HG02943 (cell line): ENCODE data around the gene MEP1B.
A peak's percentile ranks its signal among the peaks of the same experiment; 100 is the strongest.
"Not testable (repeated sequence)": the region's sequence is repeated elsewhere in the genome, so short reads cannot be mapped to it uniquely, and the experiment has no call there.

ENCODE experiments used
- ATAC-seq: cut with Tn5 transposase; IDR thresholded peaks from one replicate; pipeline ENCODE4 v1.9.1; 2021; ENCODE audit warnings: mild to moderate bottlenecking, low read depth, moderate library complexity; ENCODE audit not compliant: unreplicated experiment

MEP1B gene

DNA sequence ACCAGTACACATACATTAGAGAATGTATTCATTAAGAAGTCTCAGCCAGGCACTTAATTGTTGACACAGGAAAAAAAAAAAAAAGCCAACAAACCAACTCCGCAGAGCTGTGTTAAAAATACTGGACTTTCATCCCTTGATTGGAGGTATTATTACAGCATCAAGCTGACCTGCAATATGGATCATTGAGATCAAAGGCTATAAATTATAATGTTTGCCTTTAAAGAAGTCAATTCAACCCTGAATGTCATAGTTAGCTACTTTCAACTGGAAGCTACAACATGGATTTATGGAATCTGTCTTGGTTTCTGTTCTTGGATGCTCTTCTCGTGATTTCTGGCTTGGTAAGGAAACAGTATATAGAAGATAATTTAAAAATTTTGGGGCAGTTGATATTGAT lies at the start of gene MEP1B:
MEP1B (plus strand) TSS at position 250 of the 400 bp plus-strand sequence; CDS start at position 282, 32 bp downstream.
- ATAC-seq = no peak

DNA sequence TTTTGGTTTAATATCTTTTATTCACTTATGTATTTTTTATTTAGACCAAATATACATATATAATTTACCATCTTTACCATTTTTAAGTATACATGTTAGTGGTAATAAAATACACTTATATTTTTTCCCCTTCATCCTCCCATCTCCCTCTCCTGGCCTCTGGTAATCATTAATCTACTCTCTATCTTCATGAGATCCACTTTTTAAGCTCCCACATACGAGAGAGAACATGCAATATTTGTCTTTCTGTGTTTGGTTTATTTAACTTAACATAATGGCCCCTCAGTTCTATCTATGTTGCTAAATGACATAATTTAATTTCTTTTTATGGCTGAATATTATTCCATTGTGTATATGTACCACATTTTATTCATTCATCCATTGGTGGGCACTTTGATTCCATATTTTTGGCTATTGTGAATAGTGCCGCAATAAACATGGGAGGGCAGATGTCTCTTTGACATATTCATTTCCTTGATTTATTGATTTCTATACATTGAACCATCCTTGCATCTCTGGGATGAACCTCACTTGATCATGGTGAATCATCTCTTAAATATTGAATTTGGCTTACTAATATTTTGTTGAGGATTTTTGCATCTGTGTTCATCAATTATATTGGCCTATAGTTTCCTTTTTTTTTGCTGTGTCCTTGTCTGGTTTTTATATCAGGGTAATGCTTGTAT lies 41.5 kb upstream of the MEP1B start:
- no peak for ATAC-seq

DNA sequence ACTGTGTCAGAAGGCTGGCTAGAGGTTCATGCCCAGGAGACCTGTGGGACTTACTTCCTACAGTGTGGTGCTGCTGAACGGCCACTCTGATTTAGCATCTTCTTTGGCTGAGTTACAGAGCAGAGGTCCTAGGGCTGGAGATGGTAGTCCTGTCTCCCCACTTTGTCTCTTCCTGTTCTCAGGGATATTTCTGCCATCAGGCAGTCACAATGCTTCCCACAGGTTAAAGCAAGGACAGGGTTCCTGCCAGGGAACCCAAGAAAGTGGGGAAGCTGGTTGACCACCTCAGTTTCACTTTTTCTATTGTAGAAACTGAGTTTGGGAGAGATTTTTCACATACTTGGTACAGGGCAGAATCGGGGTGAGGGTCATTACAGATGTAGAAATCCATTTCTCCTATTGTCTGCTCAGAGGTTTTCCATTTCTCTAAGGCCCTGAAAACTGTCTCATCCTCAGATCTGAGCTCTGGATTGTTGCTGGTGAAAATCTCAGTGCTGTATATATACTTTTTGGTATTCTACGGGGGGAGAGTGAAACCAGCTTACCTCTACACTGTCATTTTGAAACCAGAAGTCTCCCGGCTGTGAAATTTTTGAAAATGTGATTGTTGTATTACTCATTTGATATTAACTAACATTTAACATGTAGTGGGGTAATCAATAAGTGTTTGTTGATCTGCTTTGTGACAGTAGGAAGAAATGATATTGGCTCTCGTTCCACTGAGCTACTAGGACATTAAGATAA lies 37.0 kb upstream of the MEP1B start:
- peak; percentile 82 for ATAC-seq

DNA sequence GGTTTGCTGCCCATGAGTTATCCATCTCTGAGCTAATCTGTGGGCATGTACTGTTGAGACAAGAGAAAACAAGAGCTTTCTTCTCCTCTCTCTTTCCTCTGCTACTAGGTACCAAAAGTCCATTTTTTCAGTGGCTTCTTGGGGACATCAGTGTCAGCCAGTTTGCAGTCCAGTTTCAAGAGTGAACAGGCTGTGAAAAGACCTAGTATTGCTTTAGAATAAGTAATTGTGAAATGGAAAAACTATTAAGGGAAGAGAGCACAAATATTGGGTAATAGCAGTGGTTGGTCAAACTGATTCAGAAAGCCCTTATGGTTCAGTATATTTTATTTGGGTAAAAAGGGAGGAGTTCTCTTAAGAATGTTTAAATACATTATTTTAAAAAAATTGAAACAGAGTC lies 33.0 kb upstream of the MEP1B start:
- no peak for ATAC-seq

DNA sequence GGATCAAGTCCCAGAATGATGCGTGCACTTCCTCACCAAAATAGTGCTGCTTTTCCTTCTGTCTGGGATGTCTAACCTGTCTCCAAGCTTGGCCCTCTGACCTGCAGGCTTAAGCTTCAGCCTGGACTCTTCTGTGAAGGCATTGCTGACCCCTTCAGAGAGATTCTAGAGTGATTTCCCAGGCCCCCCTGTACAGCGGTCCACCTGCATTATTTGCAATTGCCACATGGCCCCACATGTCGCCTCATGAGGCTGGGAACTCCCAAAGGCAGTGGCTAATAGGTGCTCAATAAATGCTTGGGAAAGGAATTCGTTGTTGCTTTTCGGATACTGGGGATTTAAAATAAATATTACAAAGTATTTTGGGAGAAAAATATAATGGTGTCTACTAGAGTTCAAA lies 32.3 kb upstream of the MEP1B start:
- ATAC-seq = no peak

DNA sequence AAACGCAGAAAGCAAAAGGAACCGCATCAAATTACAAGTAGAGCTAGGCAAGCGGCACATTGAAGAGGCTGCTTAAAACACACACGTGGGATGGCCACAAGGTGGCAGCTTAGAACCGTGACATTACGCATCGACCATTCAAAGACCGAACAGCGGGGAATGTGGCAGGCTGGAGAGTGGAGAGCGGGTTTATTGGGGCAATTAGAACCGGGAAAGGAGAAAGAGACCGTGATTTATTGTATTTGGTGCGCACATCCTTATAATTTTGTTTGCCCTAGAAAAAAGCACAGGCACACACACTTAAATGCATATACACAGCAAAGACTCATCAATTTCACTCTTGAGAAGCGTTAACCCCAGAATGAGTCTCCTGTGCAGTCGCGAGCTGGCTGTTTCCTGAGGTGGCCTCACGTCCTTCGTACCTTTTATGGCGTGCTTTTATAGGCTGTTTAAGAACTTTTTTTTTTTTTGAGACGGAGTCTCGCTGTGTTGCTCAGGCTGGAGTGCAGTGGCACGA lies 31.7 kb upstream of the MEP1B start:
- peak; percentile 89 for ATAC-seq

DNA sequence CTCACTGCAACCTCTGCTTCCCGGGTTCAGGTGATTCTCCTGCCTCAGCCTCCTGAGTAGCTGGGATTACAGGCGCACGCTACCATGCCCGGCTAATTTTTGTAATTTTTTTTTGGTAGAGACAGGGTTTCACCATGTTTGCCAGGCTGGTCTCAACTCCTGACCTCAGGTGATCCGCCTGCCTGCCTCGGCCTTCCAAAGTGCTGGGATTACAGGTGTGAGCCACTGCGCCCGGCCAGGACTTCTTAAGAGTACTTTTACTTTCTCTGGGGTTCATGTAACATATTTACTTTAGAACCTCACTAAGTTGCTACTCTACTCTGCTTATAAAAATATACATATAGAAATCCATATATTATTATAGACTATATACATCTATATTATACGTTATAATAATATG lies 31.2 kb upstream of the MEP1B start:
- ATAC-seq = not testable (repeated sequence)

DNA sequence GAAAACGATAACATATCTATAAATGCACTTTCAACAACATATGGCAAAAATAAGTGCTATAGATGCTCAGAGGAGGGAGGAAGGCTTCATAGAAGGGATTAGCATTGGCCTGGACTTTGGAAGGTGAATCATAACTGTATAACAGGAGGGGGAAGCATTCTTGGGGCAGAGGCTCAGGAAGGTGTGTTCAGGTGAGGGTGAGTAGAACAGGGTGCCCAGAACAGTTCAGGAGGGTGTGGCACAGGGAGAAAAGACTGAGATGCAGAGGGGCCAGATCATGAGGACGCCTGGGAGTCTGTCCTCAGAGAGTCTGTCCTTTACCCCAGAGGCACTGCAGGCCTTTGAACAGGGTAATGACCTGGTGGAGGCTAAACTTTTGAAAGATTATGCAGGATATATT lies 29.3 kb upstream of the MEP1B start:
- ATAC-seq = no peak

DNA sequence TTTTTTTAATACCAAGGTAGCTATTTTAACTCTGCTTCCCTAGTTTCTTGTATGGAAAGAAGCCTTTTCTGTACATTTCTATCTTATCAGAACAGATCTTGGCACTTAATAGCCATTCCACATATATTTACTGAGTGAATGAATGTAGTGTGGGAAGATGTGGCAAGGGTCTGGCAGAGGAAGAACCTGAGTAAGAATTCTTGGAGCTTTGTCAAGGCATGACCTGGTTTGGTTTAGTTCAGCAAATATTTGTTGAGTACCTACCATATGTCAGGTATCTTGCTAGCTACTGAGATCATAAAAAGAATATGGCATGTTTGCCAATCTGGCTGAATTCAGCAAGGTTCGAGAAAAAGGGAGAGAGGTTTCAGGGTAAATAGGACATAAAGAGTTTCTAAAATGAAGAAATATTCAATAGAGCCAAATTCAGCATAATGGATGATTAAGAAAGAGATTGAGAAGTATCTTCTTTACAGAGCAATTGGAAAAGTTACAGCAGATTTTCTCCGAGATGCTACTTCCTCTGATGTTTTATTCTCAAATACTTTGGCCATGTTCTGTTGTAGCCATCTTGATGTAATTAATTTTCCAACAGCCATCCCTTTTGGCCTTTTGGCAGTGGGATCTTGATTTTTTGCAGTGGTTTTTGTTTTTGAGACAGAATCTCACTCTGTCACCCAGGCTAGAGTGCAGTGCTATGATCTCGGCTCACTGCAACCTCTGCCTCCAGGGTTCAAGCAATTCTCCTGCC lies 21.7 kb upstream of the MEP1B start:
- no peak for ATAC-seq

DNA sequence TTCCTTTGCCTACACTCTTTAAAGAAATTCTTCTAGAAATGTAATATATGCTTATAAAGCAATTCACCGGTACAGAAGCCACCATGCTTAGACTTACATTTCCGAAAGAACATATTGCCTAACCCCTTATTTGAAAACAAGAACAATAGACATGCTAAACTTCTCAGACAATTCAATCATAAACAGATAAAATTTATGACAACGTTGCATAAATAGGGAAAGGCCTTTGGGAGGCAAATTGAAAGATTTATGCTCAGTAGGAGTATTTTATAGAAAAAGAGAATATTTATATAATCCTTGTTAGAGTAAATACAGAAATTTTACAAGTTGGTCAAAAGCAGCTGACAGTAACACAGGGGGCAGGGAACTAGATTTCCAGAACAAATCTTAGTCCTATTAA lies 16.2 kb upstream of the MEP1B start:
- no peak for ATAC-seq

DNA sequence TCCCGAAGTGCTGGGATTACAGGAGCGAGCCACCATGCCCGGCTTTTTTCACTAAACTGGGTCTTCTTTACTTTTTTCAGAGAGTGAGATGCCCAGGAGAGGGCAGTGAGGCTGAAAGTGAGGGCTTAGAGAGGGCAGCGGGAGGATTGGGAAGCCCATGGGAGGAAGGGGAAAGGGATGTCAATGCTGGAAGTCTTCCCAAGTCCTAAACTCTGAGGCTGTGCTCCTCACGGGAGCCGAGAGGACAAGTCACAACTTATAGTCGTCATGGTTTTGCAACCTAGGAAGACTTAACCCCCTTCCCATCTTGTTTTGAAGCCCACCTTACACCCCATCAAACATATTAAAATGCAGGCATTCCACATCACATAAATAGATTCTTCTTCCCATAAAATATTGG lies 15.1 kb upstream of the MEP1B start:
- no peak for ATAC-seq

DNA sequence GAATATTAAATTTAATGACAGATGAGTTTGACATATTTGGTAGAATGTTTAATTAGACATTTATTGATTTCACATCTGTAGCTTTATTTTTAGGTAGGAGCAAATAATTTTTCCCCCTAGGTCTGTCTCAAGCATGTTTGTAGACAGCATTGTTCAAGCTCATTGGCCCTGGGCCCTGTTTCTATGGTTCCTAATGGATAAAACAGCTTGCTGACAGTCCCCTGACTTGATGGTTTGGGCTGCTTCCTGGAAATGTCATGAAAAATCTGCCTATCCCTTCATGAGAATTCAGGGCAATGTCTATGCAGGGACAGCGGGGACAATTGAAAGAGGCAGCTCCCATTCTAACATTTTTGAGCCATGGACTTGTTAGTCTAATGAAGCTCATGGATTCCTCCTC lies 14.6 kb upstream of the MEP1B start:
- no peak for ATAC-seq

DNA sequence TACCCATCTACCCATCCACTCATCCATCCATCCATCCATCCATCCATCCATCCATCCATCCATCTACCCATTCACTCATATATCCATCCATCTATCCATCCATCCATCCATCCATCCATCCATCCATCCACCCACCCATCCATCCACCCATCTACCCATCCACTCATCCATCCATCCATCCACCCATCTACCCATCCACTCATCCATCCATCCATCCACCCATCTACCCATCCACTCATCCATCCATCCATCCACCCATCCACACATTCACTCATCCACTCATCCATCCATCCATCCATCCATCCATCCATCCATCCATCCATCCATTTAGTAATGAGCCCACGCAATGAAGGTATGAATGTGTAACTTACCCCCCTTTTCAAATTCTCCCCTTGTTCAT lies 13.1 kb upstream of the MEP1B start:
- not testable (repeated sequence) for ATAC-seq

DNA sequence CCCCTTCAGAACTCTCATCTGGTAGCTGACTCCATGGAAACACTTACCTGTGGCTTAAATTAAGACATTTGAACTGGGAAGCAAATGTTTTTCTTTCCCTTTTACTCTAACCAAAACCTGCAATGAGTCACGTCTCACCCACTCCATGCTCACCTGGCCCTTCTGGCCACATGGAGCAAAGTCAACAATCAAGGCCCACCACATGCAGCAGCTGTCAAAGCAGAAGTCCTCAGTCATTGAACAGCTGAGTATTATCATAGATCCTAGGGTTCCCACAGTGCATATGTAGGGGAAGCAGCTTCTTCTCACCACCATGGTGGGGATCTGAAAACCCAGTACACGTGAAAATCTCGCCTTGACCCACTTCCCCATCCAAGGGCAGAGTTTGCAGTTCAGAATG lies 12.3 kb upstream of the MEP1B start:
- ATAC-seq = no peak

DNA sequence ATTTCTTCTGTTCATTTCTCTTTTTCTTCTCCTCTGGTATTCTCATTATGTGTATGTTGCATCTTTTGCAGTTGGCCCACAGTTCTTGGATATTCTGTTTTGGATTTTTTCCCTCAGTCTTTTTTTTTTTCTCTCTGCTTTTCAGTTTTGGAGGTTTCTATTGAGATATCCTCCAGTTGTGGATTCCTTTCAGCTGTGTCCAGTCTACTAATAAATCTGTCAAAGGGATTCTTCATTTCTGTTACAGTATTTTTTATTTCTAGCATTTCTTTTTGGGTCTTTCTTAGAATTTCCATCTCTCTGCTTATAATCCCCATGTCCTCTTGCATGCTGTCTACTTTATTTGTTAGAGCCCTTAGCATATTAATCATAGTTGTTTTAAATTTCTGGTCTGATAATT lies 6.3 kb upstream of the MEP1B start:
- no peak for ATAC-seq

DNA sequence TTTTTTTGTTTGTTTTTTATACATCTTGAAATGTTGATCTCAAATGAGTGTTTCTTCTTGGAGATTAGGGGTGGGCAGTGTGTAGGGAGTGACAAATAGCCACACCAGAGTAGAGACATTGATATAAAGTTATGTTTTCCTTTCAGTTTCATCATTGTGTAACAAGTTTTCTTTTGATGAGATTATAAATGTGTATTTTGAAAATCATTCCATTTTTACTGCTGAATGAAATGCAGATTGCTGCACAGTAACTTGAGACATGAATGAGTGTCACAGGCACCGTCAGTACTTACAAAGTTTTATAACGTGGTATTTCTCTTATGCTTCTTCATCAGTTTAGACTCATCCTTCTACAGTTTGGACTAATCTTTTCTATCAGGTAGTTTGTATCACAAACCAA lies 370 bp downstream of the MEP1B start:
- ATAC-seq = no peak

DNA sequence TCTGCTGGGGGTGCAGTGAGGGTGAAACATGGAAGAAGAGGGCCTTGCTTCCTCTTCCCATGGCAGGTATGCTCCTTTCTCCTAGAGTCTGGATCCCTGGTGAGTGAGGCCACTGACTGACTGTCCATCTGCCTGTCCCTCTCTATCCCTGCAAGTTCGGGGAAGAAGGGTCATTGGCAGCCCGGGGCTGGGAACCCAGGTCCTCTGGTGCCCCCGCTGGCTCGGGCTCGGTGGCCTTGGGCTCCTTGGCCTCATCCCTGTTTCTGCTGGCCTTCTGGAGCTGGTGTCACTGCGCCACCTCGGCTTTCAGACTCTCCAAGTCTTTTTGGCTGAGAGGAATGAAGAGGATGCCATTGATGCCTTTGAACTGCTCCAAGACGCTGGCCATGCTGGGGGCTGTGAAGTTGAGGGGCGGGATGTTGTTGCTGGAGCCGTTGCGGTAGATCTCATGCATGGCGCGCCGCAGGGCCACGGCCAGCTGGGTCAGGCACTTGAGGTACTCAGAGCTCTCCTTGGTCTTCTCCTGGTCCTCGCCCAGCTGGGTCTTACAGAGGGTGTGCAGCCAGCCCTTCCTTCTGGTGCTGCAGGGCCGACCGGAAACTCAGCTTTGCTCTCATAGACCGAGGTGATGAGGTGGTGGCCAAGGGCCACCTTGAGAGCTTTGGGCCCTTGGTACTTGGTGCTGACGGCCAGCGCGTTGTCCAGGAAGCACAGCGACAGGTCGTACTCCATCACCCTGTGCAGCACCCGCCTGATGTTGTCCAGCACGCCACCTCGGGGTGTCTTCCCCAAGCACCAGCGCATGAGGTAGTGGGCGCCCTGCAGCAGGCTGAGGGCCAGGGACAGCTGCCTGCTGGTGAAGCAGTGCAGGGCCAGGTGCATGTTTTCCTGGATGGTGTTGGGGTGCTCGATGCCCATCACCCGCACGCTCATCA lies 6.3 kb downstream of the MEP1B start:
- ATAC-seq = no peak

DNA sequence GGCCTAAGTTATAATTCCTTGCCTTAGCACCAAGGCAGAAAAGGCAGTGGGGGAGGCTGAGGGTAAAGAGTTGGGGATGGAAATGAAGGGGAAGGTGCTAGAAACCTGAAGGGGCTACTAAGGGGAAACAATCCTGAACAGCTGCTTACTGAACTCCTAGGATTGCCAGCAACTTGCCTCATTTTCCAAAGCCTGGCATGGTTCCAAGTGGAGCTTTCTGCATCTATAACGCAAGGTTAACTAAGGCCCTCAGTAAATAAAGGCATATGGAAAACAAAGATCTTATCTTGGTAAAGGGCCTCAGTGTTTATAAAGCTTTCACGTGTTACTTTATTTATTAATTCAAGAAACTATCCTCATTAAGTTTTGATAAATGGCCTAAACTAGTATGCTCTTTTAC lies 10.9 kb downstream of the MEP1B start:
- no peak for ATAC-seq

DNA sequence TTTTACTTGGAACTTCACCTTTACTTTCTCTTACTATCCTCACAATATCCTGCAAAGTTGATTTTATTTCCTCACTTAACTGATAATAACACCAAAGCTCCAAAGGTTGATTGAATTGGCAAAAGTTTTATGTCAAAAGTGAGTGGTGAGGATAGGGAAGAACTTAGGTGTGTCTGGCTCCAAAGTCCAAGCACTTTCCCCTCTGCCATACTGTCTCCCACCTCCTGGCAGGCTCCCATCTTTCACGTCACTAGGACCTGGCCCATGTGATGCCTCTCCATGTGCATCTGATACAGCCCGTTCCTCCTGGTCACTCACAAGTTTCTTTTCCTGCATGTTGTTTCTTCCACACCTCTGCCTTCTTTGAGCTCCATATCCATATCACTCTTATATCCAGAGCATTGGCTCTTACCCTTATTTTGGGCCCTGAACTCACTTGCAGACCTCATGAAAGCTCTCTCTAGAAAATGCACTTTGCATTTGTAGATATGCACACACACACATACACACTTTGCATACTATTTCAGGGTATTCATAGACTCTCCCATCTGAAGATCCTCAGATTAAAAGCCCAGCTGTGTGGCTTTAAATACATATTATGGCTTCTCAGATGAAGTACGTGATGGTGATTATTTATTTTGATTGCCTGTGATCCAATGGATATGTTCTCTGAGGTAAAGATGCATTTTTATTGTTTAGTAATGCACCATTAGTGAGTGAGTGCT lies 12.3 kb downstream of the MEP1B start:
- no peak for ATAC-seq

DNA sequence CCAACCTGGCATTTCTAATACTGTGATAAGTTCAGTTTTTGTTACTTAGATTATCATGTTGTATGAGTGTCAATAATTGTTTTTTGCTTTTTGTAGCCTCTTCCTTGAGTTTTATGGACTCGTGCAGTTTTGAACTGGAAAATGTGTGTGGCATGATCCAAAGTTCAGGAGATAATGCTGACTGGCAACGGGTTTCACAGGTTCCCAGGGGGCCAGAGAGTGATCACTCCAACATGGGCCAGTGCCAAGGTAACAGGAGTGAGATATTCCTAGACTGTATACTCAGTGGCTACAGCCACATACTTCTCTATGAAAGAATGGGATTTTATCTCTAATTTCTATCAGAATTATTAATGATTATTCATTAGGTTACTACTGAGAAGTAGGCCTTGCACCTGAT lies 18.2 kb downstream of the MEP1B start:
- no peak for ATAC-seq
